HG03095 (cell line): Measurements from ENCODE around the gene OAT.
"Not testable (repeated sequence)": the region's sequence is repeated elsewhere in the genome, so short reads cannot be mapped to it uniquely, and the experiment has no call there.

Source experiments
- ATAC-seq: cut with Tn5 transposase; IDR thresholded peaks from one replicate; pipeline ENCODE4 v1.9.1; 2021; ENCODE audit warnings: moderate library complexity; ENCODE audit not compliant: unreplicated experiment

OAT gene

DNA sequence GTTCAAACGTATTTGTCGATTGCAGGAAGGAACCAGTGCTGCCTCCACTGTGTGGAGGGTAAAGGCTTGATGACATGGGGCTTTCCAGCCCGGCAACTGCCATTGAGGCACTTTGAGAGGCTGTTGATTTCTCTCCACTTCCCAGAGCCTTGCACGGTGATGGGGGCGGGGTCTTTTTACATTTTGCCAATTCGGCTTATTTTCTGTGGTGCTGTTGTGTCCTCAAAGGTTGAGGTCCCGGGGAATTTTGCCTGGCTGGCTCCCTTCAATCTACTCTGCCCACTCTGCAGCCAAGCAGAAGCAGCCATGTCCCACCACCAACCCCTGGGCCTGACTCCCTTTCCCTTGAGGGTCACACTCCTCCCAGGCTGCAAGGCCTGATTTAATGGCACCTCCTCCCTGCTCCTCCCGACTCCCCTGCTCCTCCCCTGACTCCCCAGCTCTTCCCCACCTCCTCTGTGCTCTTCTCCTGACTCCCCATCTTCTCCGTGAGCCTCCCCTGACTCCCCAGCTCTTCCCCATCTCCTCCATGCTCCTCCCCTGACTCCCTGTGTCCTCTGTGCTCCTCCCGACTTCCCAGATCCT lies 39.0 kb downstream of the OAT start:
- ATAC-seq: no peak

DNA sequence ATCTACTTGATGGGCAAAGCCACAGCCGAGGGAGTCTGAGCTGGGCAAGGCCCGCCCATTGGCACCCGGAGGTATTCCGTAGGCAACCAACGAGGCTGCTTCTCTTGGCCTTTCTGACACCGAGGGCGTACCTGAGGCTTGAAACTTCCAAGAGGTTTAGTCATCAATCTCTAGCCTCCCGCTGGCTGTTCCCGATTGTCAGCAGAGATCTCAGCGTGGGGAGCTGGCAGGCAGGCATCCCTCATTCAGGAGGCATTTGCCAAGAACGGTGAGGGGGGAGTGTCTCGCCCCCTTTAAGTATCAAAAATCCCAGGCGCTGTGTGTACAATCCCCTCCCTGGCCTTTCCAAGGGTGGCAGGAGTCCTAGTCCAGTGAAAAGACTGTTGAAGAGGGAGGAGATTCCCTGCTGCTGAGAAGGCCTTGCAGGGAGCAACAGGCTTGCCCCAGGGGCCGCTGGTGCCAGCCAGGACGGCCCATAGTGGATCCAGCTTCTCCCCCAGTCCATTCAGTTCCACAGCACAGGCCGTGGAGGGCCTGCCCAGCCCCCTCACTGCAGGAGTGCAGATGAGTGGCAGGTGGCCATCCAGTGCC lies 39.7 kb downstream of the OAT start:
- ATAC-seq: no peak

DNA sequence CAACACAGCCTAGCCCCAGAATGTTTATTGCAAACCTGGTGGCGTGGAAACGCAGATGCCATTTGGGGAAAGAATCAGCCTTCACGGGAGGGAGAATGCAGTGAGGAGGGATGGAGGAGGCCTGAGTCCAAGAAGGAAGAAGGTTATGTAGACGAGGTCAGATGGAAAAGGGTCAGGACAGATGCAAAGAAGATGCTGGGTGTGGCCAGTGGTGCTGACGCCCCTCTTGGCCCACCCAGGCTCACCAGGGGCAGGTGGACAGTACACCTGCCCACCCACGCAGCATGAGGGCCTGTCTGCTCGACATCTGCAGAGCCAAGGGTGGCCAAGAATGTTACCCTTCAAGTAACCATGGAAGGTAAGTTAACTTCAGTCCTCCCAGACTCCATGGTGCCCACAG lies 40.5 kb downstream of the OAT start:
- ATAC-seq: no peak

DNA sequence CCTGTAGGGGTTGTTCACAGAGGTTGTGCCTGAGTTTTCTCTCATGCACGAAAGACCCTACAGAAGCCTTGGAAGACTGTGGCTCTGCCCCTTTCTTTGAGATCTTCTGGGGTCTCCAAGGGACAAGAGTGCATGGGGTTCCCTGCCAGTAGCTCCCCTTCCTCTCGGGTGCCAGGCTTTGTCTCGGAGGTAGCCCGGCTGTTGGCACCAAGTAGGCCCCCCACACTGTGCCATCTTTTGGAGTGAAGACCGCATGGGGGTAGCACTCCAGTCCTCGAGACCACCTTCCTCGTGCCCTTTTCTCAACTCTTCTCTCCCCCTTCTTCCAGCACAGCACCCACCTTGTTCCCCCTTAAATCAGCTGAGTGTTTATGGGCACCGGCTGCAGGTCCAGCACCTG lies 41.6 kb downstream of the OAT start:
- no peak for ATAC-seq

DNA sequence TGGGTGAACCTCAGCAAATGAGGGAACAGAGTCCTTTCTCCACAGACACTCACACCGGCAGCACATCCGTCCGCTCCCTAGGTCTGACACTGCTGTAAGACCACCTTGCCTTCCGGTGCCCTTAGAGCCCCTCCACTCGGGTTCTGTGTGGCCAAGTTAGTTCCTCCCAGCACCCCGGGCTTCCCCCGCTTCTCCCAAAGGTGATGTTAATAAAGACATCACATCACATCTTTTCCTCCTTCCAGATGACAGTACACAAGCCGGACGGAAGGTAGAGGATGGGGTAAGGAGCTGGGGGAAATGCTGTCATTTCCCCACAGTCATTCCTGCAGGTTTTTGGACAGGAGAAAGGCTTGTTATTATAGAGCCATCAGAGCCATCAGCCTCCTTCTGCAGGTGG lies 42.3 kb downstream of the OAT start:
- no peak for ATAC-seq

DNA sequence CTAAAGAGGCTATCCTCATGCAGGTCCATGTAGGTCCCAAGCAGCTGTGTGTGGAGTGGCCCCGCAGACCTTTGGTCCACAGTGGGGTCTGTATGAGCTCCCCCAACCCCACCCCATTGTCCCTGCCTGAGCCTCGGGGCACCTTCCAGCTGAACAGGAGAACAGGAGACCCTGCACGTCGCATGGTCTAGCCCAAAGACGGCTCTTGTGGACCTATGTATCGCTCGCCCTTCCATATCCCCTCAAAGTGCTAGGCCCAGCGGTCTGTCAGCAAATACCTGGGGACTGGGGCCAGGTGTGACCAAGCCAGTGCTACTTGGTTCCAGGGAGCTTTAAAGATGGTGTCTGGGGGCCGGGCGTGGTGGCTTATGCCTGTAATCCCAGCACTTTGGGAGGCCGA lies 43.0 kb downstream of the OAT start:
- ATAC-seq: no peak

DNA sequence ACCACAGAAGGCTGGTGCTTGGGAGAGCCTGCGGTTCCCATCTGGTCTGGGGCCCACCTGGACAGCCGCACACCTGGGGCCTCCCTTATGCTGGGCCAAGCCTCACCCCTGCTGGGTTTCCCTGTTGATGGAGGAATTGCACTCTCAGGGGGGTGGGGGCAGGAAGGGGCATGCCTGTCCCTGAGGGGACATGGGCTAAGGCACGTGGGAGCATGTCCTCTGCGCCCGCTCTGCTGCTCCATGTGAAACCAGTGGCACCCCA lies 43.4 kb downstream of the OAT start:
- ATAC-seq: no peak

DNA sequence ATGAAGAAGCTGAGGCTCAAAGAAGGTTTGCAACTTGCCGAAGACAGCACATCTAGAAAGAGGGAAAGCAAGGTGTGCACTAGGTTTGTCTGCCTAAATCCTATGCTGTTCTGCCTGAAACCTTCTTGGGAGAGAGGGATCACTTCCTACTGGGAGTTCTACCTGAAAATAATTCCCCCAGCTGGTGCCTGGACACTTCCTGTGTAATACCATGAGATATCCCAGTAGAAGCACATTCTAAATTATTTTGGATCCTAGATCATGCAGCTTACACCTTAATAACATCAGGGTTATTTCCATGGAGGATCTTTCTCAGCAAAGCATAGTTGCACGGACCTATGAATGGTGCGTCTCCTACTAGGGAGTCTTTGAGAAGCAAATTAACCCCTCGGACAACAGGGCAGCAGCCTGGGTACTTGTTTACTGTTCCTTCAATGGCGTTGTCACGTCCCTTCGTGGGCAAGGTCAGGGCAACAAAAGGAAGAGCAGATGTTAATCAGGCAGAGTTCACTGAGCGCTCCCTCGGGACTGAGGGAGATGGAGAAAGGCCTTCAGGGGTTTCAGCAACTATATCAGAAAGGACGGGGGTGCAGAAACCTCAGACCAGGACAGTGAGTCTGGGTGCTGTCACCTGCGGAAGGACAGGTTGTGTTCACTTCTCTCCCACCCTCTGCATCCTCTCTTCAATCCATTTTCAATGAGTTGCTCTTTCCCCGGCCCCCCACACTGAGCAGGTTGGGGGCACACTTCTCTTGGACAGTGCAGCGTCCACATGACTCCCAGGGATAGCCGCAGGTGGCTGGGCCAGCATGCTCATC lies 44.0 kb downstream of the OAT start:
- ATAC-seq: no peak

DNA sequence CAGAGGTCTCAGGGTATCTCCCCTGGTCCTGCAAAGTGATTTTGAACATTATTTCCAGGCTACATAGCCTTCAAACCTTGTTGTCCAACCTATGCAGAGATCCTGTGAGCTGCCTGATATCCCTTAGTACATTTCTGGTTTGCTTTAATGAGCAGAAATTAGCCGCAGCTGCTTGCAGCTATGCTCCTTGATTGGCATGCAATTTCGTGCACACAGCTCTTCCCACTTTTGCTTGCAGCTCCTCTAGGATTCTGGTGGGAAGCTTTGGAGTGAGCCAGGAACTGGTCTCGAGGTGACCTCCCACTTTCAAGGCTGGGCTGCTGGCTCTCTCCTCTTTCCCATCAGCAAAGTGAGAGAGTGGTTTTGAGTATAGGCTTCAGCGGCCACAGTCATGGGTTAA lies 45.8 kb downstream of the OAT start:
- ATAC-seq: no peak

DNA sequence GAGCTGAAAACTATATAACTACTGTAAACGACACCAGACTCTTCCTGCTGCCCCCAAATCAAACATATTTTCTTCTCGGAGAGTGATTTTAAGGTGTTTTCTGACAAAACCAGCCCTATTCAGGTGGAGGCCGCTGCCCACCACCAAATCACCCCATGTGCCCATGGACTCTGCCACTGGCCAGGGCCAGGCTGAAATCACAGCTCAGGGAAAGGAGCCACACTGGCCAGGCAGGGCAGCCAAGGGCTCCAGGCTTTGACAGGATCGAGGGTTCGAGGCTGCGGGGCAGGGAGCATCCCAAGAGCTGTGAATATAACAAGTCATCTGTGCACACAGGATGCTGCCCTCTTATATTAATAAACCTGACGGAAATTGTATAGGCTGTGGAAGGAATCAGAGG lies 48.3 kb downstream of the OAT start:
- ATAC-seq: no peak

DNA sequence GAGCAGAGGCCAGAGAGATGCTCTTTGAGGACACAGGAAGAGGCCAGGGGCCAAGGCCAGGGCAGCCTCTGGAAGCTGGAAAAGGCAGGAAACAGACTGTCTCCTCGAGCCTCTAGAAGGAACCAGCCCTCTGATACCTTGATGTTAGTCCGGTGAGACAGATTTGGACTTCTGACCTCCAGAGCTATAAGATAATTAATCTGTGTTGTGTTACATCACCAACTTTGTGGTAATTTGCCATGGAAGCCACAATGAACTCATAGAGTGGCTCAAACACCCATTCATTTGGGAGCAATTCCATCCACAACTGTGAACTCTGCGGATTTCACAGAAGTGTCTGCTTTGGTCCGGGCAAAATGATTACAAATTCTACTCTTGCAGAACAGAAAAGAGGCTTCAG lies 48.7 kb downstream of the OAT start:
- no peak for ATAC-seq

DNA sequence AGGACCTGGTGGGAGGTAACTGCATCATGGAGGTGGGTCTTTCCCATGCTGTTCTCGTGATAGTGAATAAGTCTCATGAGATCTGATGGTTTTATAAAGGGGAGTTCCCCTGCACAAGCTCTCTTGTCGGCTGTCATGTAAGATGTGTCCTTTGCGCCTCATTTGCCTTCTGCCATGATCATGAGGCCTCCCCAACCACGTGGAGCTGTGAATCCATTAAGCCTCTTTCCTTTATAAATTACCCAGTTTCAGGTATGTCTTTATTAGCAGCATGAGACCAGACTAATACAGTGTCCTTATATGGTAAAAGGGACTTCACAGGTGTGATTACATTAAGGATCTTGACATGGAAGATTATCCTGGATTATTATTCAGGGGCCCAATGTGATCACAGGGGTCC lies 49.2 kb downstream of the OAT start:
- not testable (repeated sequence) for ATAC-seq

DNA sequence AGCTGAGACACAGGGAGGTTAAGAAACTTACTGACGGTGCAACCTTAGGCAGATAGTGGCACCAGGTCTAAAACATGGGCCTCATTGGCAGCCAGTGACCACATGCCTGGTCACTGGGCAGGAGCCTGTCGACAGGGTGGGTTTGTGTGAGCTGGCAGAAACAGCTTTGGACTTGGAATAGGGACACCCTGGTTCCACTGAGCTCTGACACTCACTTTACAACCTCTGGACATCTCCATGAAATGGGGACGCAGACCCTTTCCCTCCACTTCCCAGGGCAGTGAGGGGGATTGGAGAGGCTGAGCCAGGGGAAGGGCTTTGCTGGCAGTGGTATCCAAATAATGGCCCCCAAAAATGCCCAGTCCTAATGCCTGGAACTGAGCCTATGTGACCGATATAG lies 49.7 kb downstream of the OAT start:
- no peak for ATAC-seq

DNA sequence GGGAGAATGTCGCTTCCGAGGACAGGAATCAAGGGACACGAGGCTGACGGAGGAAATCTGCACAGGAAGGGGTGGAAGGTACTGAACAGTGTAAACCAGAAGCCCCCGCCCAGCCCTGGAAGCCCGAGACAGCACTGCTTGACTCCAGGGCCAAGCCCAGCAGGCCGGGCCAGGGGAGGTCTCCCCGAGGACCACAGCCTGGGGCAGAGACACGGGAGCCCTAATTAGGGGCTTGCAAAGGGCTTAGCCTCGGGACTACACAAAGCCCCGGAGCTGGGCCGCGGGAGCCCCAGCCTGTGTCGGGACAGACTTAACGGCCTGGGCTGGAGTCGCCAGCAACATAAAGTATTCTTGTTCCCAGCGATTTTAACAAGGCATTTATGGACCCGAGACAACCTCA lies 50.8 kb downstream of the OAT start:
- no peak for ATAC-seq

DNA sequence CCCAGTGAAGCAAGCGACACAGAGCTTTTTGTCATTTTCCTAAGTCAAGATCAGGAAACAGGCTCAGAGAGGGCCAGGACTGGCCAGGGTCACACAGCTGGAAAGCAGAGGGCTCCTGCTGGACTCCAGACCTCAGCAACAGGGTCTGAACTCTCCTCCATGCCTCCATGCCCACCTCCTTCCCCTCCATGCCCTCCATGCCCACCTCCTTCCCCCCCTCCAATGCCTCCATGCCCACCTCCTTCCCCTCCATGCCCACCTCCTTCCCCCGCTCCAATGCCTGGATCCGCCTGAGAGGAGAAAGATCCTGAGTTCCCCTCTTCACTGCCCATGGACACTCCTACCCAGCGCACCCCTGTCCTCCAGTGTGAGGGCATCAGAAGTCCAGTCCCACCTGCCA lies 51.3 kb downstream of the OAT start:
- ATAC-seq: no peak

DNA sequence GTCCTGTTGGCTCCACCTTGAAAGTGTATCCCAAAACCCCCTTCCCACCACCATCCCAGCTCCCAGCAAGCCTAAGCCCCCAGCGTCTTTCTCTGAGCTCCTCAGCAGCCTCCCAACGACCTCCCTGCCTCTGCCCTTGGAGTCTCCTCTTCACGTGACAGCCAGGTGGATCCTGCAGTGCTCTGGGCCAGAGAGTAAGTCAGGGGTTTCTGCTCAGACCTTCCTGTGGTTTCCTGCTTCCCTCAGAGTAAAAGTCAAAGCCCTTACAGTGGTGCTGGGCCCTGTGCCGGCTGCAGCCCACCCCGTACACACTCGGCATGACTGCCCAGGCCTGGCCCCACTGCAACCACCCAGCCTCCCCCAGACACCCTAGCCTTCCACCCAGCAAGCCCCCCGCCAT lies 51.9 kb downstream of the OAT start:
- no peak for ATAC-seq

DNA sequence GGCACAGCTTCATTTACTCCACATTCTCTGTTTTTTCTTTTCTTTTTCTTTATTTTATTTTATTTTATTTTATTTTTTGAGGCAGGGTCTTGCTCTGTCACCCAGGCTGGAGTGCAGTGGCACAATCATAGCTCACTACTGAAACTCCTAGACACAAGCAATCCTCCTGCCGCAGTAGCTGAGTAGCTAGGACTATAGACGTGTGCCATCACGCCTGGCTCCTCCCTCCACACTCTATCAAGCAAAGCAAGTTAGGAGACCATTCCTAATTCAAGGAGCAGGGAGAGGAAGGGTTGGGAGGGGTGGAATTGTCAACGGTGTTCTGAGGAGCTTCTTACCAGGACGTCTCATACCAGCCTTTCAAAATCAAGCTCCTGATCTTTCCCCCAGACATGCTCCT lies 52.4 kb downstream of the OAT start:
- no peak for ATAC-seq

DNA sequence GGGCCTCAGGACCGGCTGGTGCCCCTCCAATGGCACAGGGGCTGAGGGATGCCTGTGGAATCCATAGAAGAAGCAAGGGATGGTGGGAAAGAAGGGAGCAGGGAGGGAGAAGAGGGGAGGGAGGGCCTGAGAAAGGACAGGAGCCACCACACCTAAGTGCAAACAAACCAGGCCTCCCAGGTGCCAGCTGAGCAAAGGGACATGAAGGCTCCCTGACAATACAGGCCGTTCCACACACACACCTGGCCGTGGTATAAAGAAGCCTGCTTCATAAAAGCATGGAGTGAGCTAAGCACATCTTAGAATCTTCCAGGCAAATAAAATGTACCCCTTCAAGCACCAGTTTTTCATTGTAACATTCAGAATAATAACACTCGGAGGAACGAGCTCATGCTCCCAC lies 54.0 kb downstream of the OAT start:
- ATAC-seq: no peak

DNA sequence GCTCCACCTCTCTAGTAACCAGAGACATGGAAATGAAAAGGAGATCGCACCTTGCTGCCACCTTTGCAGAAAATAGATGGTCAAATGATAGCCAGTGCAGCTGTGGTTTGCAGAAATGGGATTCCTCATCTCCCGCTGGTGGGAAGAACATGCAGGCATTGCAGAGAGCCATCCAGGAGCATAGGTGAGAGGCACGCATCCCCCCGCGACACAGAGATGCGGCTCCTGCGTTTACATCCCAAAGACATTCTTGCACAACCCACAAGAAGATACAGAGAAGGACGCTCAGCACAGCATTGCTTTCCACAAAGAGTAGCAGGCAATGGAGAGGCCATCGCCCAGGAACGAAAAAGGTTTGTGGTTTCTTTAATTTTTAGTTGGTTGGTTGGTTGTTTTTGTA lies 56.2 kb downstream of the OAT start:
- ATAC-seq: no peak

DNA sequence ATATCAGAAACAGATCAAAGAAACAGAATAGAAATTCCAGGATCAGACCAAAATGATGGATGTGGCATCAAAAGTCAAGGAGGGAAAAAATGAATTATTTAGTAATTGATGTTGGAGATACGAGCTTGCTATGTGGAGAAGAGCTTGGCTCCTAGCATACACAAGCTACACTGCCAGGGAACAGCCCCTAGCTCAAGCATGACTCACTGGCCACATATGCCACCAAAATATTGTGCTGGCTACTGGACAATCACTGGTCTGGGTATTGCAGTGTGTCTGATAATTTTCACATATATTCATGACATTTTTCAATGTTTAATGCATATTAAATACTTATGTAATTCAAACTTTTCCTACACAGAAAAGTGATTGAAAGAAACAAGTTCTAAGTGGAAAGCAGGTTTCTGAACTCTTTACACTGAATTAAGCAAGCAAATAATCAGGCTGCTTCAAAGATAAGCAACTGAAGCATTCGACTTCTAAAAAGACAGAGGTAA lies 59.3 kb downstream of the OAT start:
- no peak for ATAC-seq

DNA sequence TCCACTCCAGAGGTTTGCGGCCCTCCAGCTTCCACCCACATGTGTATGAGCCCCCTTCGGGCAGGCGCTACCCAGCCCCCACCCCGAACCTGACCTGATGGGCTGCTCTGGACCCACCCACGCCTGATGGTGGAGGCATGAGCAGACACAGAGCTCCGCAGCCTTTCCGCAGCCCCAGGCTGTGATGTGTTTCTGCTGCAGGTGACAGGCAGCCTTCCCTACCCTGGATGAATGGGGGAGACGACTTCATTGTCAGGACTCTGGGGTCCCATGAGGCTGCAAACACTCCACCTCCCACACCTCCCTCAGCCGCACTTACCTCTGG lies 61.2 kb downstream of the OAT start:
- no peak for ATAC-seq

DNA sequence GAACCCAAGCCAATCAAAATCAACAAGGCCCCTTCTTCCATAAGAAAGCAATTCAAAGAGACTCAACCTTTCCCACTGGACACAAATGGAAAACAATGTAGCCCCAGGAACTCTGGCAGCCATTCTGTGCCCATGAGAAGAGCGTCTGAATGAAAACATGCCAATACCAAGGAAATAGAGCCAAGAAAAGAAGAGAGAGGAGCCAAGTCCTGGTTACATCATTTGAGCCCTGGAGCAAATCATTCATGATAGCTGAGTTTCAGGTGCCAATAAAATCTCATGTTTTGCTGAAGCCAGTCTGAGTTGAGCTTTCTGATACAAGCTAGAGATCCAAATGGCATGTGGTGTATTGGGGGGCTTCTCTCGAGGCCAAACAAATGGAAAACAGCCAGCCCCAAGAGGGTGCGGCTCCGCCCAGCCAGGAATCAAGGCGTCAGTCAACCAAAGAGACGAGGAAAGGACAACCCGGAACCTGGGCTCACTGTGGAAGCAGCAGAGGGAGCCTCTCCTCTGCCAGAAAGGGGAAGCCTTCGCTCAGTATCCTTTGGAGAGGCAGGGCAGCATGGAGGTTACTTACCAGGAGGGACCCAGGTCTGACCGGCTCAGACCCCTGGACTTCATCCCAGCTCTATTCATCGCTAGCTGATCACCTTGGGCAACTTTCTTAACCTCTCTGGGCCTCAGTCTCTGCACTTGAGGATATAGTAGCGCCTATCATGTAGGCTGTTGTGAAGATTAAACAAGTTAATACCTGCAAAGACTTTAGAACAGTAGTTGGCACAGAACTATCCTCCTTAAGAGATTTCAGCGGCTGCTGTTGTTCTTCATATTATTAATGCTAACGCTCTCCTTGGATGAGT lies 61.8 kb downstream of the OAT start:
- no peak for ATAC-seq
